Raji (cell line): ENCODE results near the gene CDK9.
A peak's percentile ranks its signal among the peaks of the same experiment; 100 is the strongest.

Experiments used
- POLR2A ChIP-seq: IDR thresholded peaks from 2 replicates; pipeline ENCODE4 v1.6.1; 2011; ENCODE audit warnings: low read depth, low read length, control low read depth; ENCODE audit not compliant: insufficient read depth

Gene CDK9

GRCh38 chr9:127785933-127786772, at the start of gene CDK9:
Gene CDK9, plus strand, starts transcription at chr9:127786034. Its CDS starts 115 bp downstream, at chr9:127786149.
- TF ChIP-seq POLR2A, result peak; percentile 34; the same call in 1 of the 2 replicates

- TF ChIP-seq POLR2A, result no peak
These were observed 47.2 kb upstream of the CDK9 start for GRCh38 chr9:127738666-127739065.

GRCh38 chr9:127739614-127740330, 46.1 kb upstream of the CDK9 start:
- no peak for TF ChIP-seq POLR2A

GRCh38 chr9:127741831-127742434, 43.9 kb upstream of the CDK9 start:
- TF ChIP-seq POLR2A, result no peak

GRCh38 chr9:127742435-127743088, 43.3 kb upstream of the CDK9 start:
- TF ChIP-seq POLR2A, result no peak

- no peak for TF ChIP-seq POLR2A
These were observed 41.3 kb upstream of the CDK9 start for GRCh38 chr9:127744398-127745110.

GRCh38 chr9:127746959-127747569, 38.8 kb upstream of the CDK9 start:
- no peak for TF ChIP-seq POLR2A

- TF ChIP-seq POLR2A, result no peak
These were observed 36.6 kb upstream of the CDK9 start for GRCh38 chr9:127749090-127749787.

- no peak for TF ChIP-seq POLR2A
These were observed 34.4 kb upstream of the CDK9 start for GRCh38 chr9:127751269-127752054.

- TF ChIP-seq POLR2A, result no peak
These were observed 32.7 kb upstream of the CDK9 start for GRCh38 chr9:127753148-127753547.

GRCh38 chr9:127753622-127754021, 32.2 kb upstream of the CDK9 start:
- TF ChIP-seq POLR2A, result no peak

- no peak for TF ChIP-seq POLR2A
These were observed 31.5 kb upstream of the CDK9 start for GRCh38 chr9:127754099-127755060.
